Amniotic stem cell (primary cell): ENCODE data around the gene SACS.

Experiments
- DNase-seq: peaks from one replicate; lab custom pipeline; 2025; lab: John Stamatoyannopoulos, UW

SACS gene

GRCh38 chr13:23433171-23434153 is at the start of gene SACS:
TSS of gene SACS (minus strand) at chr13:23433702. CDS start at chr13:23411239, 22,463 bp downstream.
- no peak for DNase-seq

GRCh38 chr13:23480324-23480723 is 46.8 kb upstream of the SACS start:
- DNase-seq = no peak

- DNase-seq = no peak
Measured at GRCh38 chr13:23477101-23477500, 43.6 kb upstream of the SACS start.

- DNase-seq = no peak
Measured at GRCh38 chr13:23473221-23473620, 39.7 kb upstream of the SACS start.

- DNase-seq = no peak
Measured at GRCh38 chr13:23472189-23472588, 38.7 kb upstream of the SACS start.

GRCh38 chr13:23470790-23471614 is 37.5 kb upstream of the SACS start:
- DNase-seq = no peak

GRCh38 chr13:23469951-23470421 is 36.5 kb upstream of the SACS start:
- peak; percentile 63 for DNase-seq

GRCh38 chr13:23468811-23469210 is 35.3 kb upstream of the SACS start:
- no peak for DNase-seq

GRCh38 chr13:23467932-23468278 is 34.4 kb upstream of the SACS start:
- DNase-seq = no peak

GRCh38 chr13:23467048-23467931 is 33.8 kb upstream of the SACS start:
- DNase-seq = no peak

GRCh38 chr13:23466144-23467002 is 32.9 kb upstream of the SACS start:
- DNase-seq = peak; percentile 63

- DNase-seq = no peak
Measured at GRCh38 chr13:23463661-23464060, 30.2 kb upstream of the SACS start.

- DNase-seq = no peak
Measured at GRCh38 chr13:23462815-23463559, 29.5 kb upstream of the SACS start.

GRCh38 chr13:23461544-23461943 is 28.0 kb upstream of the SACS start:
- no peak for DNase-seq

- DNase-seq = no peak
Measured at GRCh38 chr13:23460921-23461320, 27.4 kb upstream of the SACS start.

GRCh38 chr13:23460309-23460708 is 26.8 kb upstream of the SACS start:
- no peak for DNase-seq

GRCh38 chr13:23458989-23459388 is 25.5 kb upstream of the SACS start:
- no peak for DNase-seq

- no peak for DNase-seq
Measured at GRCh38 chr13:23456437-23457210, 23.1 kb upstream of the SACS start.
